GM12878 (cell line): ENCODE data around the gene ATP10D. TPM values are rescaled to one million over a fixed set of nuclear protein-coding genes. Genes with fewer than 3 reads are reported as not detected.

Experiments
- ATAC-seq: fragments of 200-7000 bp; cut with Tn5 transposase; 3 replicates; pipeline ENCODE4 v1.9.1; 2020; ENCODE audit warnings: mild to moderate bottlenecking, moderate library complexity
- BruUV-seq: library from RNA; stranded (reverse); fragments of 400-500 nt; replicated peaks from 2 replicates; lab custom pipeline; 2021; lab: Mats Ljungman, UMichigan
- CTCF ChIA-PET: fragments of 300-600 bp; sonication (Branson Sonifier 250); formaldehyde crosslinking; extraction: SDS; loops from one replicate; lab custom pipeline; 2021; ENCODE audit warnings: inconsistent platforms; lab: Yijun Ruan, JAX
- POLR2A ChIA-PET: fragments of 350-600 bp; formaldehyde crosslinking; extraction: SDS; loops from one replicate; lab custom pipeline; 2021; ENCODE audit warnings: inconsistent platforms; lab: Charles Lee
- RAD21 ChIA-PET: fragments of 300-600 bp; sonication (Branson Sonifier 250); formaldehyde crosslinking; loops from one replicate; lab custom pipeline; 2023; ENCODE audit warnings: antibody characterized with exemption; ENCODE audit not compliant: unreplicated experiment; lab: Charles Lee
- SMC1A ChIA-PET: fragments of 300-600 bp; sonication (Branson Sonifier 250); formaldehyde crosslinking; loops from one replicate; lab custom pipeline; 2023; ENCODE audit not compliant: unreplicated experiment, uncharacterized antibody; lab: Charles Lee
- DNase-seq: peaks from one replicate; pipeline ENCODE4 v3.0.0-alpha.2; 2011; ENCODE audit warnings: low read depth, low spot score
- FAIRE-seq: peaks from 3 replicates; lab custom pipeline; 2011; peaks lifted over from hg19 to GRCh38; lab: Jason Lieb, UNC
- H2AFZ ChIP-seq: 2 replicates; pipeline ENCODE4 v1.6.0; 2011; ENCODE audit warnings: low read depth, low read length, control low read depth; ENCODE audit not compliant: control insufficient read depth
- H3K27ac ChIP-seq: 2 replicates; pipeline ENCODE4 v1.5.1; 2011; ENCODE audit warnings: control low read depth; ENCODE audit not compliant: control insufficient read depth, insufficient read depth
- H3K27me3 ChIP-seq, 2 experiments: replicated peaks in 1 of 2; 2 replicates each; pipeline versions ENCODE4 v1.6.0 to v1.6.1; 2011; ENCODE audit warnings: low read length in 1 of 2; ENCODE audit not compliant: control insufficient read depth in 2 of 2, insufficient read depth in 2 of 2
- H3K36me3 ChIP-seq, 2 experiments: 2 replicates each; pipeline ENCODE4 v1.5.1; 2011; ENCODE audit warnings: low read length in 1 of 2; ENCODE audit not compliant: control insufficient read depth in 2 of 2, insufficient read depth in 2 of 2
- H3K4me1 ChIP-seq: 2 replicates; pipeline ENCODE4 v1.6.1; 2011; ENCODE audit warnings: mild to moderate bottlenecking, low read length, moderate library complexity, mixed read lengths; ENCODE audit not compliant: control insufficient read depth, insufficient read depth
- H3K4me2 ChIP-seq: 2 replicates; pipeline ENCODE4 v1.6.0; 2011; ENCODE audit warnings: control low read depth; ENCODE audit not compliant: control insufficient read depth, insufficient read depth
- H3K4me3 ChIP-seq: fragments of 200-600 bp; sonication (generic); 2 replicates; pipeline ENCODE4 v1.5.1; 2016
- H3K79me2 ChIP-seq: 2 replicates; pipeline ENCODE4 v1.6.0; 2011; ENCODE audit warnings: low read length; ENCODE audit not compliant: control insufficient read depth, insufficient read depth
- H3K9ac ChIP-seq: 2 replicates; pipeline ENCODE4 v1.8.0; 2011; ENCODE audit warnings: low read length, control low read depth, mixed read lengths; ENCODE audit not compliant: control insufficient read depth, insufficient read depth
- H3K9me3 ChIP-seq: replicated peaks from 3 replicates; pipeline ENCODE4 v1.5.1; 2011; ENCODE audit warnings: mild to moderate bottlenecking, low read length; ENCODE audit not compliant: control insufficient read depth, insufficient read depth
- H4K20me1 ChIP-seq: 2 replicates; pipeline ENCODE4 v1.6.0; 2011; ENCODE audit not compliant: control insufficient read depth, insufficient read depth
- BMI1 ChIP-seq: fragments of 450-650 bp; IDR thresholded peaks from 2 replicates; pipeline ENCODE4 v1.6.1; 2016; ENCODE audit warnings: mild to moderate bottlenecking, moderate library complexity, borderline replicate concordance
- GATAD2B ChIP-seq: fragments of 450-650 bp; conservative IDR thresholded peaks from 2 replicates; pipeline ENCODE4 v1.6.1; 2017; ENCODE audit warnings: low read depth, mild to moderate bottlenecking, moderate library complexity
- MLLT1 ChIP-seq: fragments of 450-650 bp; IDR thresholded peaks from 2 replicates; pipeline ENCODE4 v1.6.1; 2016; ENCODE audit warnings: mild to moderate bottlenecking
- NFIC ChIP-seq: IDR thresholded peaks from 2 replicates; pipeline ENCODE4 v1.6.1; 2012; ENCODE audit warnings: low read depth, mild to moderate bottlenecking, inconsistent platforms, low read length, moderate library complexity
- NKRF ChIP-seq: fragments of 450-650 bp; conservative IDR thresholded peaks from 2 replicates; pipeline ENCODE4 v1.6.1; 2017; ENCODE audit warnings: mild to moderate bottlenecking, moderate library complexity
- POU2F2 ChIP-seq: IDR thresholded peaks from 3 replicates; pipeline ENCODE4 v1.6.1; 2011; ENCODE audit warnings: low read depth, mild to moderate bottlenecking, low read length, borderline replicate concordance
- PRDM15 ChIP-seq: fragments of 450-650 bp; formaldehyde crosslinking; IDR thresholded peaks from 2 replicates; pipeline ENCODE4 v1.4.0; 2020; ENCODE audit warnings: mild to moderate bottlenecking, moderate library complexity
- SIN3A ChIP-seq: IDR thresholded peaks from 2 replicates; pipeline ENCODE4 v1.6.1; 2012; ENCODE audit warnings: low read depth, low read length, improper control_type of control experiment
- SPI1 ChIP-seq: IDR thresholded peaks from 2 replicates; pipeline ENCODE4 v1.6.1; 2011; ENCODE audit warnings: low read depth, mild to moderate bottlenecking, low read length, moderate library complexity, borderline replicate concordance; ENCODE audit not compliant: insufficient read depth
- YBX1 ChIP-seq: fragments of 450-650 bp; IDR thresholded peaks from 2 replicates; pipeline ENCODE4 v1.6.1; 2016; ENCODE audit warnings: antibody characterized with exemption
- ZBTB11 ChIP-seq: fragments of 450-650 bp; formaldehyde crosslinking; IDR thresholded peaks from 2 replicates; pipeline ENCODE4 v1.5.0; 2022; ENCODE audit warnings: mild to moderate bottlenecking, missing genetic modification characterization
- WGBS: methylation state at CpG from one replicate; pipeline ENCODE4 v1.1.6; 2016; ENCODE audit warnings: low lambda C conversion rate; ENCODE audit not compliant: insufficient replicate concordance, insufficient coverage; ENCODE audit errors: missing lambda C conversion rate; 5-methylcytosine and 5-hydroxymethylcytosine counted together
- in situ Hi-C: fragments of 300-500 bp; cut with MboI; formaldehyde crosslinking; loops from 9 replicates; pipeline ENCODE4 v1.14.3; 2018; ENCODE audit warnings: mixed read lengths
- intact Hi-C: fragments of 100-400 bp; cut with micrococcal nuclease; formaldehyde crosslinking; loops from one replicate; pipeline ENCODE4 v1.14.2; 2022; ENCODE audit not compliant: unreplicated experiment
- polyA plus RNA-seq, 11 experiments: library from polyadenylated mRNA; depleted of rRNA in 4 of 11; unstranded in 6 of 11; stranded (reverse) in 5 of 11; fragments of >200 nt; fragmentation: Nextera tagmentation in 4 of 11; fragmentation: Illumina TruSeq in 1 of 11; extraction: Ambion mirVana in 4 of 11; extraction: Trizol in 1 of 11; gene quantifications; 1 replicate in 1 of 11; 2 replicates in 10 of 11; pipeline versions ENCODE4 v1.2.1 to v1.2.3, GENCODE V29; 2011 to 2016; ENCODE audit warnings: inconsistent platforms in 2 of 11, missing spikeins in 2 of 11, low read depth in 1 of 11
- total RNA-seq, 4 experiments: library from RNA; depleted of rRNA in 3 of 4; stranded (reverse); fragments of >200 nt in 3 of 4; fragmentation: Illumina TruSeq in 1 of 4; extraction: Trizol in 1 of 4; gene quantifications; 2 replicates each; pipeline versions ENCODE4 v1.2.1 to v1.2.3, GENCODE V29; 2013 to 2021

Gene ATP10D
- total and polyA plus RNA-seq, 10 of the 15 experiments (the other 5 are each of a cell fraction or from before 2014, with no cell fraction given): 10.2 to 50.3 (median 19.1) TPM

GRCh38 chr4:47615385-47615784, 130.3 kb downstream of the ATP10D start:
- Histone ChIP-seq H4K20me1 (no peaks in the 10 kb centered on the region), H3K9me3 (no peaks in the 10 kb centered on the region), H3K4me1 (no peaks in the 10 kb centered on the region), H3K36me3 (no peaks in the 10 kb centered on the region), H3K9ac (no peak overlapping the region), H3K79me2 (no peaks in the 10 kb centered on the region), H3K27me3 (no peaks in the 10 kb centered on the region), H3K4me3 (no peak overlapping the region), H3K4me2 (no peak overlapping the region), H2AFZ (no peak overlapping the region), H3K27ac (no peak overlapping the region)
- DNase-seq (no peak), FAIRE-seq (no peak), ATAC-seq (no peak)
- POLR2A ChIA-PET: no interaction called here
- RAD21 ChIA-PET: no interaction called here
- SMC1A ChIA-PET: interaction anchor here (0.6 kb wide), 1 partner anchor 68 kb away, joined by 3 read pairs; no protein-coding TSS in a partner anchor
- intact Hi-C loops (no loop called here), in situ Hi-C loops (no loop called here)
- whole genome bisulfite sequencing: 53% methylated on average over 4 of the region's 4 CpGs
- BruUV-seq: no TSS peak
- CTCF ChIA-PET: no interaction called here
- TF ChIP-seq NKRF (no peak), POU2F2 (no peak), MLLT1 (no peak), SIN3A (no peak), ZBTB11 (CRISPR knock-in tag) (no peak), PRDM15 (CRISPR knock-in tag) (no peak), YBX1 (no peak), SPI1 (no peak), GATAD2B (no peak), BMI1 (no peak), NFIC (no peak)
